ENCODE measurements around the gene CRACR2B.

Gene CRACR2B

DNA sequence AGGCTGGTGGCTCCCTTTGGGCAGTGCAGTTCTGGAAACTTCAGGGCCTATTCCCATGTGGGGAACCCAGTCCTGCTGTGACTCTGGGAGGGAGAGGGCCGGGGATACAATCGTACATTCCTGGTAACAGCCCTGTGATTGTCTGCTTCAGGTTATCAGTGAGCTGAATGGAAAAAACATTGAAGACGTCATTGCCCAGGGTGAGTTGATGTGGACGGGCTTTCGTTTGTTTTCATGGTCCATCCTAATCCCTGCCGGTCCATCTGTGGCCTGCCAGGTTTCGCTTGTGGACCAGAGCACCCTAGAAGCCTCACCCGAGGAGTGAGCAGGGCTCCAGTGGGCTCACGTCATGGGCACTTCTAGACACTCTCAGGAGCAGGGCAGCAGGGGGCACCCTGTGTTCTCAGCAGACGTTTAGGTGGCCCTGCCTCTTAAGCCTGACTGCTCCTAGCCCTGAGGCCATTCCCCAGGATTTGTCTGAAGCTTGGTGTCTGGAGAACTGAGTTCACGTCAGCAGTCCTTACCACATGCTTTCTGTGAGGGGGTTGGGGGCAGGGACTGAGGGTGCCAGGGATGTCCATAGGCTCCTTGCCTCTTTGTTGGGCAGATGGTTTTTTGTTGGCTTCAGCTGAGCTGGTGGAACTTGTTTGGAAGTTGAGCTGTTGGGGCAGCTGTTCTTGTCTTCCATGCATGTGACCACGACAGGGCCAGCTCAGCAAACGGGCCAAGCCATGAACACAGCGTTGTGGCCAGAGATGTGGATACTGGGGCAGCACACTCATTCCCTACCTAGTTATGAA, 16.1 kb upstream of the CRACR2B start:
- DNase-seq, result no peak

DNA sequence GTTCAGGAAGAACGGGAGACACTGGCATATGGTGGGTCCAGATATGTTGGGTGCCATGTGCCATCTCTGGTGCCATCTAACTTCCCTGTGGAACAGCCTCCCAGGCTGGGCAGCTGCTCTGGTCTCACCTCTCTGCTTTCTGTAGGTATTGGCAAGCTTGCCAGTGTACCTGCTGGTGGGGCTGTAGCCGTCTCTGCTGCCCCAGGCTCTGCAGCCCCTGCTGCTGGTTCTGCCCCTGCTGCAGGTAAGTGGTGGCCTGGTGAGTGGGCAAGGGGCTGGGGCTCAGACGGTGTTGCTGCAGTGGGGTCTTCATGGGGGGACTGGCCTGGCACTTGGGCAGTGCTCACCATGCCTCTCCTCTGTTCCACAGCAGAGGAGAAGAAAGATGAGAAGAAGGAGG, 15.3 kb upstream of the CRACR2B start:
- no peak for DNase-seq

DNA sequence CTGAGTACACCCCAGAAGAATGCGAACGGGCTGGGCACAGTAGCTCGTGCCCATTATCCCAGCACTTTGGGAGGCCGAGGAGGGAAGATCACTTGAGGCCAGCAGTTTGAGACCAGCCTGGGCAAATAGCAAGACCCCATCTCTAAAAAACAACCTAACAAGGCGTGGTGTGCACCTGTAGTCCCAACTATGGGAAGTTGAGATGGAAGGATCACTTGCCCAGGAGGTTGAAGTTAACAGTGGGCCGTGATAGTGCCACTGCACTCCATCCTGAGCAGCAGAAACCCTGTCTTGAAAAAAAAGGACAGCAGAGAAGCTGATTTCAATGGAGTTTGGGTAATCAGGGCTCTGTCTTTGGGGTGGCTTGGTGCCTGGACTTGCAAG, 14.7 kb upstream of the CRACR2B start:
- no peak for DNase-seq

DNA sequence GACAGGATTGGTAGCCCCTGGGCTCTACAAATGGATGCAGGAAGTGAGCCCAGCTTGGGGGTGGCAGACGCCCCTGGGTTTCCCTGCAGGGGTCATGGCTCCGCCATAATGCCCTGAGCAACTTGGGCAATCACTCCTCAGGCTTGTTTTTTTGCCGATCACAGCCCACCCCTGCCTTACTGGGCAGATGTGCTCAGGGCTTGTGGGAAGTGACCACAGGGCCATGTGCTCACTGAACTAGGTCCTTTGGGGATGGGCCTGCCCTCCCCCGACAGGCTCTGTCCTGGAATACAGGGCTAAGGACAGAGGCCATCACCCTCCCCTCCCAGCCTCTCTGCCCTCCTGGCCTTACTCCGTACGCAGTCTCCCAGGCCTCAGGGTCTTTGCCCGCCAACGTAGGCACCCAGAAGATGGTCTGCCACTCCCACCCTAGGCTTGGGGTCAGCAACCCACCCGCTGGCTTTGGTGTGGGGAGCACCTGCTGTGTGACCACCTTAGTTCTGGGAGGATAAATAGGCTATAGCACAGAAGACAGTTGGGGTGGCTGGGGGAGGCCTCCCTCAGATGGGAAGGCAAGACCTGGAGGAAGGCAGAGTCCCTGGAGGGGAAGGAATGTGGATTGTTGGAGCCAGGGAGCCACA, 14.1 kb upstream of the CRACR2B start:
- no peak for DNase-seq

DNA sequence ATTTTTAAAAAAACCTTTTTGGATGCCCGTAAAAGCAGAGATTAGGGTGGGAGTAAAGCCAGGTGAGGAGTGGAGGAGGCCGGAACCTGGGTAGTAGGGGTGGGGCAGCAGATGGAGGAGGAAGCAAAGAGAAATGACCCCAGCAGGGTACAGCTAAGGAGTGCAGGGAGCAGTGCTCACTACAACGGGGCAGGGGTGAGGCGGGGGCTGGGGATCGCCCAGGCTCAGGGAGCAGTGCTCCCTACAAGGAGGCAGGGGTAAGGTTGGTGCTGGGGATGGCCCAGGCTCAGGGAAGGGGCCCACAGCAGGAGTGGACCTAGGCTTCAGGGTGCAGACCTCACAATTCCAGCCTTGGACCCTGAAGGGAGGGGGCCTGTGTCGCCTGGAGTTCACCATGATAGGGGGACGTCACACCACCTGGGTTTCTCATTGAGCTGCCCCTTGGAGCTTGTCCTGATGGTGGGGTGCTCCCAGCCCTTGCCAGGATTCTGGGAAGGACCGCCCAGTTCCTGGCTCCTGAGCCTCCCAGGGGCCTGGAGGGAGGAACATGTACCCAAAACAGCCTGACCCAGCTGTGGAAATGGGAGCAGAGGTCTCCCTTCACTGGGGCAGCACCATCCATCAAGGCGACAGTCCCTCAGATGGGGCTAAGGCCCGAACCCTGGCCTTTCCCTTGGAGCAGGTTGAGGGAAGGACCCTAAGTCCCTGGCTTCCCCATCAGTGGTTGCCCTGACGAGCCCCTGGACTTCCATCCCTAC, 11.9 kb upstream of the CRACR2B start:
- no peak for DNase-seq

DNA sequence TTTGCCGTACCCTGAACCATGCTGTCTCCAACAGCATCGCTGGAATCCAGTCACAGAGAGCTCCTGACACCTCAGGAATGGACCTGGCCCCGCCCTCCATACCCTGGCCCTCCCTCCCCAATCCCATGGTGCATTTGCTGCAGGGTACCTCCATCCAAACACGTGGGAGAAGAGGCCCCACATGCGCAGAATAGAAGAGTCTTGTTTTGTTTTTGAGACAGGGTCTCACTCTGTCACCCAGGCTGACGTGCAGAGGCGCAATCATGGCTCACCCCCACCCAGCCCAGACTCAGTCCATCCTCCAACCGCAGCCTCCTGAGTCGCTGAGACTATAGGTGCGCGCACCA, 11.3 kb upstream of the CRACR2B start:
- no peak for DNase-seq

DNA sequence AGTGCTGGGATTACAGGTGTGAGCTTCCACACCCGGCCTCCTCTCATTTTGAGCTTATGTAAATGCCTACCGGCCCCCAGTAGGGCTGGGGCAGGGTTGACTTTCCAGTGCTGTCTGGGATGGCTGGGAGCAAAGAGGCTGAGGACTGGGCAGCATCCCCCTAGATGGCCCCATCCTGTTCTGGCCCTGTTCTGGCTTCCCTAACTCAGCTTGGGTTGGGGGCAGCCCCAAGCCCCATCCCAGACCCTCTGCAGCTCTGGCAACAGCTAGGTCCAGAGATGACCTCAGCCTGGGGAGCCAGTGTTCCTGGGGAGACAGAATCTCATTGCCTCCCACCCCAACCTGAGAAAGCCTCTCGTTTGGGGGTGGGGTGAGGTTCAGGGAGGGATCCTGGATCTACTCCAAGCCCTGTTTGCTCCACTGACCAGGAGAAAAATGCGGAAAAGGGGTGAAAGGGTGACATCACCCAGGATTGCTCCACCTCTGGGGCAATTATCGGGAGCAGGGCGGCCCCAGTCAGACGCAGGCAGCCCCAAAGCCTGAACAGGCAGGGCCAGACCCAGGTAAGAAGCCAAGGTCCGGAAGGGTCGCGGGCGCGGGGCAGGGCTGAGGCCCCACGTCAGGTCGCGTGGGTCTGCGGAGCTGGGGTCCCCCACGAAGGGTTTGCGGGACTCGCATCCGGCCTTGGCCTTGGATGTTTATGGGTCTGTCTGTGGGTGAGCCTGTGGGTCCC, 9.2 kb upstream of the CRACR2B start, which contains the start of gene PNPLA2:
Gene PNPLA2 (plus strand): TSS at position 519 of the 733 bp plus-strand sequence. CDS start 805 bp downstream, outside the sequence.
- DNase-seq, result no peak

DNA sequence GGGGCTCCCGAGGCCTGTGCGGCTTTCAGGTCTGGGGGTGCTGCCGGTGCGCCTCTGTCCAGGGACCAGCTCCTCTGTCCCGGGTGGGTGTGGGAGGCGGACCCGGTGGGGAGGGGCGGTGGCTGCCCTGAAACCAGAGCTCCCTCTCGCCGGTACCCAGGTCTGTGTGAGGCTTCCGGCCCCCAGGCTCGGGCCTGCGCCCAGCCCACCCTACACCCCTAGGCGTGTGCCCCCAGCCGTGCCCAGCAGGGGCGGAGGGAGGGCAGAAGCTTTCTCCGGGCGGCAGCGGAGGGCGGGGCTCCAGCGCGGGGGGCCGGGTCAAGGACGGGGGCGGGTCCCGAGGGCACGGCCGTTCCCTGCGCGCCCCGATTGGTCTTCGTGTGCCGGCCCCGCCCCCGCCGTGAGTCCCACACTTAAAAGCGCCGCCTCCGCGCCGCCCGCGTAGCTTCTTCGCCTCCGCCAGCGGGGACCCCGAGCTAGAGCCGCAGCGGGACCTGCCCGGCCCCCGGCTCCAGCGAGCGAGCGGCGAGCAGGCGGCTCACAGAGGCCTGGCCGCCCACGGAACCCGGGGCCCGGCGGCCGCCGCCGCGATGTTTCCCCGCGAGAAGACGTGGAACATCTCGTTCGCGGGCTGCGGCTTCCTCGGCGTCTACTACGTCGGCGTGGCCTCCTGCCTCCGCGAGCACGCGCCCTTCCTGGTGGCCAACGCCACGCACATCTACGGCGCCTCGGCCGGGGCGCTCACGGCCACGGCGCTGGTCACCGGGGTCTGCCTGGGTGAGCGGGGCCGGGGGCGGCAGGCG, 8.4 kb upstream of the CRACR2B start:
- peak; percentile 80 for DNase-seq

DNA sequence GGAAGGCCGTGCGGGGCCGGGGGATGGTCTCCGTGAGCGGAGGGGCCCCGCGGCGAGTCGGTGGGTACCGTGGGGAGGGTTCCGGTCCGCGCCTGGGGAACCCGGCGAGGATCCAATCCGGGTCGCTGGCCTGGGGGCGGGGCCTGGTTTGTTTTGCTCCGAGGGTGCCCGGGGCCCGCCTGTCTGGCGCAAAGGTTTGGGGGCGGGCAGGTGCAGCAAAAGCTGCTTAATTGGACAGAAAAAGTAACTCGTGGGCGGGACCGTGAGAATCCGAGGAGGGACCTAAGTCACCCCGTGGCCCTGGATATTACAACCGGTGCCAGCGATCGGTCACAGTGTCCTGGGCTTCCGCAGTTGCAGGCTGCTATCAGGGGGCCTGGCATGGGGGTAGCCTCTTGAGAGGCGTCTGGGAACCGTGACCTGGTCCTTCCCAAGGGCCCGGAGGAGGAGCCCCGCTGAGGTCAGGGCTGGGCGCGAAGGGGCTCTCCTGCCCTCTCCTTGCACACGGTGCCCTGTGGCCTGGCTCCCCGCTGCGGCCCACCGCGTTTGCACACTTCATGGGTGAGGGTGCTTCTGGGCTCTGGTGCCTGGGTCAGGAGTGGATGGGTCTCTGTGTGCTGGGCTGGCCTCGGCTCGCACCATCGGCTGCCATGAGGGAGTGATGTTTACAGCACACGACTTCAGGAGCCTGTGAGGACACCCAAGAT, 7.6 kb upstream of the CRACR2B start:
- peak; percentile 92 for DNase-seq

DNA sequence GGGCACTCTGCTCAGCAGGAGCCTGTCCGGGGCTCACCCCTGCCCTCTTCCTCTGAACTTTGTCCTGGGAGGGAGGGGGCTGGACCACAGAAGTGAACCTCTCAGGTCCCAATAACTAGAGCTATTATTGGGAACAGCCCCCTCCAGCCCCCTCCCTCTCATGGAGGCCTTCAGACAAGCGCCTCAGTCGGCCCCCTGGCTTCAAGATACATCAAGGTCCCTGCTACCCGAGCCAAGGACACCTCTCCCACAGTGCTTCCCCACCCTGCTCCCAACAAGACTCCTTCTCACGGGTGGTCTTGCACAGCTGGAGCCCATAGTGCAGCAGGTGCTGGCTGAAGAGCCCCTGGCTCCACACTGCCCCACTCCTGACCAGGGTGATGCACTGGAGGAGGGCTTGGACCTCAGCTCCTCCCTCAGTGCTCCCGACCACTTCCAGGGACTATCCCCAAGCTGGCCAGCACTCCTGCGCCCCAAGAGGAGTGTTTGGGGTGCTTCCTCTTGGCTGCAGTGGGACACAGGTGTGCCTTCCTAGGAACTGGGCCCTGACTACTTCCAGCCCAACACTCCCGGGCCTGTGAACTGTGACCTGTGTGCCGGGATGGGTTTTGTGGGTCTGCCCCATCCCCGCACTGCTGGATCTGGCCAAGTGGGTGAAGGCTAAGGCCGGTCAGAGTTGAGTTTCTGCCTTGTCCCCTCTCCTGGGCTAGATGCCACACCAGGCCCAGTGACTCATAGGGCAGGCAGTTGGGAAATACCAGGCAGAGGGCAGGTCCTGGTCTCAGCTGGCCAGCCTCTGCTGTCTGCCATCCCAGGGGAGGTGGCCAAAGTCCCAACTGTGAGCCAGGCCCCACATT, 6.8 kb upstream of the CRACR2B start:
- DNase-seq, result no peak

DNA sequence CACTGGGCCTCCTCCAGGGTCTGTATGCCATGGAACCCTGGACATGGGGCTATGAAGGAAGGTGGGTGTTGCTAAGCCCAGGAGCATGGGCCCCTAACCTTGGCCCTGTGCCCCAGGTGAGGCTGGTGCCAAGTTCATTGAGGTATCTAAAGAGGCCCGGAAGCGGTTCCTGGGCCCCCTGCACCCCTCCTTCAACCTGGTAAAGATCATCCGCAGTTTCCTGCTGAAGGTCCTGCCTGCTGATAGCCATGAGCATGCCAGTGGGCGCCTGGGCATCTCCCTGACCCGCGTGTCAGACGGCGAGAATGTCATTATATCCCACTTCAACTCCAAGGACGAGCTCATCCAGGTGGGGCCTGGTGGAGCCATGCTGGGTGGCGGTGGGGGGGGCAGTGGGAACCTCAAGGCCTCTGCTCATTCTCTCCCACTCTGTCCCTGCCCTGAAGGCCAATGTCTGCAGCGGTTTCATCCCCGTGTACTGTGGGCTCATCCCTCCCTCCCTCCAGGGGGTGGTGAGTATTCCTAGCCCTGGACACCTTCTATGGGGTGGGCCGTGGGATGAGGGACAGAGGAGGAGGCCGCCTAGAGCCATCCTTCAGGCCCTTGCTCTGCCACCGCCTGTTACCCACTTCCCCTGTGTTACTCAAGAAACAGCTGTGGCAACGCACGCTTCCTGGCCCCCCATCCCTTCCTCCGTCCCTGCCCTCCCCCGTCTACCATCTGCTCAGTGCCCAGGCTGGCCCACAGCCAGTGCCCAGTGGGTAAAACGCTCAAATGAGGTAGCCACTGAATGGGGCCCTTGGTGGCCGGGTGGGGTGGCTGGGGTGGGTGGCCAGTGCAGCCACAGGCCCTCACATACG, 6.0 kb upstream of the CRACR2B start:
- no peak for DNase-seq

DNA sequence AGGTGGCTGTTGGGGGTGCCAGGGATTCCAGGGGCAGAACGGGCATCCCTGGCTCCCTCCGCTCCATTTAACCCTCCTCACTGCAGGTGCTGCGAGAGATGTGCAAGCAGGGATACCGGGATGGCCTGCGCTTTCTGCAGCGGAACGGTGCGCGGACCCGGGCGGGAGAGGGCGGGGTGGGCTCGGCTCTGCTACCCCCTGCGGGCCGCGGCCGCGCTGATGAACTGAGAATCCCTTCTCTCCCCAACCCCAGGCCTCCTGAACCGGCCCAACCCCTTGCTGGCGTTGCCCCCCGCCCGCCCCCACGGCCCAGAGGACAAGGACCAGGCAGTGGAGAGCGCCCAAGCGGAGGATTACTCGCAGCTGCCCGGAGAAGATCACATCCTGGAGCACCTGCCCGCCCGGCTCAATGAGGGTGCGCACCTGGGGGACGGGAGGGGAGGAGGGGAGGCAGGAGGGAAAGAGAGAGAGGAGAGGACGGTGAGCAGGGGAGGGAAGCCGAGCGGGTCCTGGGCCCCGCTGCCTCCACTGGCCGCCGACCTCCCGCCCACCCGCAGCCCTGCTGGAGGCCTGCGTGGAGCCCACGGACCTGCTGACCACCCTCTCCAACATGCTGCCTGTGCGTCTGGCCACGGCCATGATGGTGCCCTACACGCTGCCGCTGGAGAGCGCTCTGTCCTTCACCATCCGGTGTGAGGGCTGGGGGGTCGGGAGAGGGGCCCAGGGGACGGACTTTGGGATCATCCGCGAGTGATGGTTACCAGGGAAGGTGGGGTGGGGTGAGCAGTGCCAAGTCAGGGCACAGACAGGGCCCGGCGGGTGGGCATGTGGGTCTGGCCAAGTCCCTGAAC, 4.1 kb upstream of the CRACR2B start:
- peak; percentile 34 for DNase-seq

DNA sequence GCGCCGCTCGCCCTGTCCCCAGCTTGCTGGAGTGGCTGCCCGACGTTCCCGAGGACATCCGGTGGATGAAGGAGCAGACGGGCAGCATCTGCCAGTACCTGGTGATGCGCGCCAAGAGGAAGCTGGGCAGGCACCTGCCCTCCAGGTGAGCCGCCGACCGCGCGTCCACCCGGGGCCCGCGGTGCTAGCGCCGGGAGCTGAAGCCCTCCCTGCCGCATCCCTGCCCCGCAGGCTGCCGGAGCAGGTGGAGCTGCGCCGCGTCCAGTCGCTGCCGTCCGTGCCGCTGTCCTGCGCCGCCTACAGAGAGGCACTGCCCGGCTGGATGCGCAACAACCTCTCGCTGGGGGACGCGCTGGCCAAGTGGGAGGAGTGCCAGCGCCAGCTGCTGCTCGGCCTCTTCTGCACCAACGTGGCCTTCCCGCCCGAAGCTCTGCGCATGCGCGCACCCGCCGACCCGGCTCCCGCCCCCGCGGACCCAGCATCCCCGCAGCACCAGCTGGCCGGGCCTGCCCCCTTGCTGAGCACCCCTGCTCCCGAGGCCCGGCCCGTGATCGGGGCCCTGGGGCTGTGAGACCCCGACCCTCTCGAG, 3.3 kb upstream of the CRACR2B start:
- peak; percentile 91 for DNase-seq

DNA sequence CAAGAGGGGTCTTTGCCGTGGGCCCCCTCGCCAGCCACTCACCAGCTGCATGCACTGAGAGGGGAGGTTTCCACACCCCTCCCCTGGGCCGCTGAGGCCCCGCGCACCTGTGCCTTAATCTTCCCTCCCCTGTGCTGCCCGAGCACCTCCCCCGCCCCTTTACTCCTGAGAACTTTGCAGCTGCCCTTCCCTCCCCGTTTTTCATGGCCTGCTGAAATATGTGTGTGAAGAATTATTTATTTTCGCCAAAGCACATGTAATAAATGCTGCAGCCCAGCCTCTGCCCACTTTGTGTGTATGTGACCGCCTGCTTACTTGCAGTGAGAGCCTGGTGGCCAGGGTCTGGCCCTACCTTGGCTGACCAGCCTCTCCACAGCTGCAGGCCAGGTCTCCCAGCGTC, 2.8 kb upstream of the CRACR2B start:
- no peak for DNase-seq

DNA sequence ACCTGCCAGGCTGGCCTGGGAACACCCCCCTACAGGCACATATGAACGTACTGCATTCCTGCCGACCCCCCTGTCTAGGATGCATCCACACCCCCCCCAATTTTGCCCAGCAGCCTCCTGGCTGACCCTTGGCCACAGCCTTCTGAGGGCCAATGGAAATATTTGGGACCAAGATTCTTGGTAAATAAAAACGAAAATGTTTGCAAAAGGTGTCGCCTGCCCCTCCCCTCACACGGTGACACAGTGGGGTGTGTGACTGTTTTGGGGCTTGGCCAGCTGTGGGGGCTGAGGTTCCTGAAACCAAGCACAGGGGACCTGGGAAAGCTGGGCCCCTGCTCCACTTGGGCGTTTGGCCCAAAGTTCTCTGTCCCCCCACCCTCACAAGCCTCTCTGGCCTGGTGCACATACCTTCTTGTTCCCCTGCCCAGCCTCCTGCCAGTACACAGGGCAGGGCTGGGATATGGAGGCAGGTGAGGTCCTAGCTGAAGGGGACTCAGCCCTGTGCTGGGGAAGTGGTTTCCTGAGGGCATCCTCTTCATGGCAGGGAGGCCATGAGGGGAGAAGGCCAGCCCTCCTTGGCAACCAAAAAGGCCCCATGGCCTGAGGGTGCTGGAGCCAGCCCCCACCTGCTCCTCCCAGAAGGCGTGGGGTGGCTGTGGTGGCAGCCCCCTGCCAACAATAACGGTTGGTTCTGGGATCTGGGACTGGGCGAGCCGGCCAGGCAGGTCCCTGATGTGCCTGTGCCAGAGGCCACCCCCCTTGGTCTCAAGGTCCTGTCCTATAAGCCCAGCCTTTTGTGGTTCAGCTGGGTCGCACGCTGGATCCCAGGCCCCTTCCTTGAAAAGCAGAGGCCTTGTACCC, 2.1 kb upstream of the CRACR2B start:
- no peak for DNase-seq

DNA sequence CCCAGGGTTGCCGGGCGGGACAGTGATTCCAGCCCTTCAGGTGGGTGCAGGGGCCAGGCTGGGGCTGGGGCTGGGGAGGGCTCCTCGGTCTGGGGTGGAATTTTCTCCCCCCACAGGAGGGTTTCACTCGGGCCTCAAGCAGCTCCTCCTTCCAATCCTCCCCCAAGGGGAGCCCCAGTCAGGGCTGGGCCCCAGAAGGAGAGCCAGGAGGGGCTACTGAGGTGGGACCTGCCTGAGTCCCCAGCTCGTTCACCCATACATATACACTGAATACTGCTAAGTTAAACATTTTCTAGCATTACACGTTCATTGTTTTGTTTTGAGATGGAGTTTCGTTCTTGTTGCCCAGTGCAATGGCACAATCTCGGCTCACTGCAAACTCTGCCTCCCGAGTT, 1.5 kb upstream of the CRACR2B start:
- DNase-seq, result no peak

DNA sequence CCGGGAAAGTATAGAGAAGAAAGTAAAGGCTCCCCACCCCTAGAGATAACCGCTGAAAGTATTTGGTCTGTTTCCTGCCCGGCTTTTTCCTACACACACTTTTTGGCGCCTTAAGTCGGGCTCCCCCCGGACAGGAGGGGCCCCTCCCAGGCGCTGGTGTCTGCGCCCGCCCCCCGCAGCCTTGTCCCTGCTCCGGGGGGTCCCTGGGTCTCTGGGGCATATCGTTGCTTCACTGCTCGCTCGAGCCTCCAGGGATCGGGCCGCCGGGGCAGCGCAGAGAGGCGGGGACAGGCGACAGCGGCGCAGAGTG, 928 bp upstream of the CRACR2B start:
- DNase-seq, result no peak

All from NCI-H2029 (cell line).